HG03060 (cell line): ENCODE data around the gene GBE1.
"Not testable (repeated sequence)": the region's sequence is repeated elsewhere in the genome, so short reads cannot be mapped to it uniquely, and the experiment has no call there.

Experiments
- ATAC-seq: cut with Tn5 transposase; IDR thresholded peaks from one replicate; pipeline ENCODE4 v1.9.1; 2021; ENCODE audit warnings: low read depth, moderate number of reproducible peaks; ENCODE audit not compliant: unreplicated experiment

Gene GBE1

GRCh38 chr3:81758275-81758674 lies 3.2 kb downstream of the GBE1 start:
- no peak for ATAC-seq

GRCh38 chr3:81753416-81754027 lies 7.9 kb downstream of the GBE1 start:
- no peak for ATAC-seq

- no peak for ATAC-seq
These were observed 8.8 kb downstream of the GBE1 start for GRCh38 chr3:81752604-81753003.

- no peak for ATAC-seq
These were observed 12.2 kb downstream of the GBE1 start for GRCh38 chr3:81749265-81749664.

- not testable (repeated sequence) for ATAC-seq
These were observed 14.2 kb downstream of the GBE1 start for GRCh38 chr3:81747280-81747679.

GRCh38 chr3:81744366-81744765 lies 17.1 kb downstream of the GBE1 start:
- no peak for ATAC-seq

- ATAC-seq, result no peak
These were observed 18.1 kb downstream of the GBE1 start for GRCh38 chr3:81743096-81744025.

- no peak for ATAC-seq
These were observed 18.9 kb downstream of the GBE1 start for GRCh38 chr3:81742581-81742980.

- no peak for ATAC-seq
These were observed 20.2 kb downstream of the GBE1 start for GRCh38 chr3:81741216-81741615.

GRCh38 chr3:81740731-81741130 lies 20.7 kb downstream of the GBE1 start:
- ATAC-seq, result no peak

- no peak for ATAC-seq
These were observed 26.1 kb downstream of the GBE1 start for GRCh38 chr3:81735334-81735733.

GRCh38 chr3:81734742-81735141 lies 26.7 kb downstream of the GBE1 start:
- ATAC-seq, result no peak

GRCh38 chr3:81732642-81733041 lies 28.8 kb downstream of the GBE1 start:
- ATAC-seq, result no peak

GRCh38 chr3:81728766-81729544 lies 32.5 kb downstream of the GBE1 start:
- no peak for ATAC-seq

GRCh38 chr3:81726735-81727134 lies 34.7 kb downstream of the GBE1 start:
- ATAC-seq, result no peak

- ATAC-seq, result no peak
These were observed 35.3 kb downstream of the GBE1 start for GRCh38 chr3:81726132-81726531.

GRCh38 chr3:81723732-81724313 lies 37.6 kb downstream of the GBE1 start:
- ATAC-seq, result no peak

- no peak for ATAC-seq
These were observed 43.1 kb downstream of the GBE1 start for GRCh38 chr3:81718311-81718710.

GRCh38 chr3:81716870-81717509 lies 44.5 kb downstream of the GBE1 start:
- ATAC-seq, result no peak

- ATAC-seq, result no peak
These were observed 48.4 kb downstream of the GBE1 start for GRCh38 chr3:81713031-81713430.
